HG02970 (cell line): ENCODE results near the gene ZNF23.

Source experiments
- ATAC-seq: cut with Tn5 transposase; IDR thresholded peaks from one replicate; pipeline ENCODE4 v1.9.1; 2021; ENCODE audit warnings: mild to moderate bottlenecking, moderate library complexity, moderate number of reproducible peaks; ENCODE audit not compliant: unreplicated experiment, low FRiP score

Gene ZNF23

DNA sequence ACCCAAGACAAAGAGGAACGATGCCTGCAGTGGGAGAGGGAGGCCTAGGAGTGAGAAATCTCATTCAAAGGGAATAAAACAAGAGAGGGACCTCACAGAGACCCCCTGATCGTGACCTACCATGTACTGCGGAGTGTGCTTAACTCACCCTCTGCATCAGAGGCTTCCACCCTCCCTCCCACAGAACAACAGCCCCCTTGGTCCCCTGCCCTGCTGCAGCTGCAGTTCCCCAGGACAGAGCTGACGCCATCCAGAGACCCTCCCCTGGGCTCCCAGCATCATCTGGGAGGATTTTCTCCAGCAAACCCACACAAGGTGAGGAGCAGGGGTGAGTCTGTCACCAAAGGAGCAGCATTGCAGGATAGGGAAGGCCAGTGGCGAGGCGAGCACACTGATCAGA lies 60.0 kb downstream of the ZNF23 start:
- no peak for ATAC-seq

DNA sequence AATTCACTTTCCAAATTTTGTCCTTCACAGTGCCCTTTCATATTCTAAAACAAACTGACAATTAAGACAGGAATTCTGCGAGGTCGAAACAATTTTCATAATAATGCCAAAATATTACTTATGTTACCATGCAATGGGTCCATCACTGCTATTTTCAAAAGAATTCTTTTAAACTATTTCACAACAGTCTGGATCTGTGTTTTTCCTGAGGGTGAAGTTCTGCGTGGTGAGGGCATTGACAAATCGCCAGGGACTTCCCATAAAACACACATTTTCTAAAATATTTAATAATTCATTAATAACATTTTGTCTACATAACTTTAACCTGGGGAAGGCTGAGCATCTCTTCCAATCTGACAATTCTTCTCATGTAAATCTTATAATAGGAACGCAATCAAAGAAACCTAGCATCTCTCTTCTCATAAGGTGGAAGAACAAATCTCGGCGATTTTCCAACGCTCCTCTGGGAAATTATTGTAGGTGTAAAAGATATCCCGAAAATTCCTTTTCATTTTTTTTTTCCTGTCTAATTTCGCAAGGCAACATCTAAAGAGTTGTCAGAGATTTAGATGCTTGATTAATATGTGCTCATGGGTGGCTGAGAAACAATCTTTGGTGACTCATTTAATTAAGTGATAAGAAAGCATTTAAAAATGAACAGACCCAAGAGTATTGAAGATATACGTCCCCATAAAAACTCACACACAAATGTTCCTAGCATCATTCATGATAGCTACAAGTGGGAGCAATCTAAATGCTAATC lies 62.1 kb downstream of the ZNF23 start:
- no peak for ATAC-seq
